Measurements from ENCODE around the gene KLRK1. TPM values are rescaled to one million over a fixed set of nuclear protein-coding genes. Genes with fewer than 3 reads are reported as not detected.

Gene KLRK1
- total RNA-seq, 1 experiment from 2014 or later = 2.3 TPM

DNA sequence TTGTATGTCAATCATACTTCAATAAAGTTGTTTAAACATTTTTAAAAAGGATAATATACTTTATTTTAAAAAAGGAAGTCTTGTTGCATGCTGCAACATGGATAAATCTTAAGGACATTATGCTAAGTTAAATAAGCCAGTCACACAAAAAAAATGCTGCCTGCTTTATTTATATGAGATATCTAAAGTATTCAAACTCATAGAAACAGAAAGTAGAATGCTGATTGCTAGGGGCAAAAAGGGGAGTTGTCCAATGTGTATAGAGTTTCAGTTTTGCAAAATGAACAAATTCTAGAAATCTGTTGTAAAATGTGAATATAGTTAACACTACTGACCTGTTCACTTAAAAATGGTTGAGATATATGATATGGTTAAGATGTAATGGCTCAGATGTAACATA is 11.0 kb upstream of the KLRK1 start:
- Histone ChIP-seq H3K27me3 (ENCODE audit: insufficient read depth, low read length) (no peaks in the 10 kb centered on the region), H3K79me2 (ENCODE audit: insufficient read depth, low read length) (no peaks in the 10 kb centered on the region), H3K4me3 (replicated peaks in 1 of 2; ENCODE audit: low read depth in 1 of 2, low read length in 2 of 2) (no peak overlapping the region), H3K9me3 (ENCODE audit: control insufficient read depth in 1 of 2, insufficient read depth in 1 of 2, low read depth in 1 of 2, low read length in 2 of 2) (no peaks in the 10 kb centered on the region), H3K9me2 (ENCODE audit: insufficient read depth) (no peaks in the 10 kb centered on the region), H3K4me2 (ENCODE audit: low read length) (no peak overlapping the region), H3K36me3 (ENCODE audit: control insufficient read depth in 1 of 2, insufficient read depth in 2 of 2, low read length in 2 of 2) (no peaks in the 10 kb centered on the region), H4K20me1 (ENCODE audit: insufficient read depth) (no peaks in the 10 kb centered on the region), H2AFZ (ENCODE audit: low read depth, low read length, poor library complexity, severe bottlenecking) (no peak overlapping the region), H3K27ac (ENCODE audit: low read depth, low read length) (no peak overlapping the region), H3K4me1 (ENCODE audit: control insufficient read depth in 1 of 2, insufficient read depth in 2 of 2, low read length in 2 of 2) (peaks cover 0 to 4% of the 10 kb centered on the region in 2 experiments; a peak in 2 of 4 replicates), H3K9ac (ENCODE audit: low read length) (no peak overlapping the region)
- DNase-seq (ENCODE audit: low read depth, low spot score) = no peak
- ChIA-PET POLR2A (no interaction called here), CTCF (no interaction called here), RAD21 (ENCODE audit: low non-redundant PET in 1 of 2, low total read pairs in 2 of 2, uncharacterized antibody in 2 of 2, unreplicated experiment in 2 of 2) (no interaction called here)
- TF ChIP-seq FOSL1 (IDR thresholded peaks at IDR 0.05; ENCODE audit: low read depth) (no peak), EZH2phosphoT487 (IDR thresholded peaks at IDR 0.05; ENCODE audit: borderline replicate concordance) (no peak)
- TF ChIP-seq, protein P1, sequence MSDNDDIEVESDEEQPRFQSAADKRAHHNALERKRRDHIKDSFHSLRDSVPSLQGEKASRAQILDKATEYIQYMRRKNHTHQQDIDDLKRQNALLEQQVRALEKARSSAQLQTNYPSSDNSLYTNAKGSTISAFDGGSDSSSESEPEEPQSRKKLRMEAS (IDR thresholded peaks at IDR 0.05) = no peak
- intact Hi-C loops (cut with micrococcal nuclease) = loop anchor here (10.0 kb wide), 1 partner anchor 54 kb away; the partner anchor contains the start of gene KLRC1
- ATAC-seq = no peak
- no TSS peak for BruUV-seq (replicated peaks)

DNA sequence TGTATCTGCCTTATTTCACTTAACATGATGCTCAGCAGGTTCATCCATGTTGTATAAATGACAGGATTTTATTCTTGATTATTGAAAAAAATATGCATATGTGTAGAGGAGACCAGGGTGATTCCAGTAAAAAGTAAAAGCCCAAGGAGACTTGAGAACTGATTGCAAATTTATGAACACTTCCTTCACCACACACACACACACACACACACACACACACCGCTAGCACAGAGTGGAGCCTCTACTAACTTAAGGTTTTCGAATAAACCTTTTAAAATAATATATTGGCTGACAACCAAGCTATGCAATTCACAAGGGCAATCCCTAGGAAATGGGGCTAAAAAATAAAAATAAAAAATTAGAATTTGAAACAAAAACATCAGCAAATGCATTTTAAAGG is 8.3 kb upstream of the KLRK1 start:
- POLR2A ChIA-PET = no interaction called here
- ATAC-seq (no peak), DNase-seq (ENCODE audit: low read depth, low spot score) (no peak)
- H3K9me2 ChIP-seq (ENCODE audit: insufficient read depth) = no peaks in the 10 kb centered on the region
- no peaks in the 10 kb centered on the region for H3K36me3 ChIP-seq (ENCODE audit: control insufficient read depth in 1 of 2, insufficient read depth in 2 of 2, low read length in 2 of 2)
- no peak overlapping the region for H3K4me3 ChIP-seq (replicated peaks in 1 of 2; ENCODE audit: low read depth in 1 of 2, low read length in 2 of 2)
- no peaks in the 10 kb centered on the region for H3K79me2 ChIP-seq (ENCODE audit: insufficient read depth, low read length)
- H3K4me1 ChIP-seq (ENCODE audit: control insufficient read depth in 1 of 2, insufficient read depth in 2 of 2, low read length in 2 of 2) = peaks cover 3 to 30% of the 10 kb centered on the region in 2 experiments; a peak in 3 of 4 replicates
- RAD21 ChIA-PET (ENCODE audit: low non-redundant PET in 1 of 2, low total read pairs in 2 of 2, uncharacterized antibody in 2 of 2, unreplicated experiment in 2 of 2) = no interaction called here
- no peaks in the 10 kb centered on the region for H3K27me3 ChIP-seq (ENCODE audit: insufficient read depth, low read length)
- CTCF ChIA-PET = interaction anchor here (1.4 kb wide), 1 partner anchor 13 kb away, joined by 3 read pairs; no protein-coding TSS in a partner anchor
- no peak overlapping the region for H2AFZ ChIP-seq (ENCODE audit: low read depth, low read length, poor library complexity, severe bottlenecking)
- intact Hi-C loops (cut with micrococcal nuclease) = no loop called here
- no peak overlapping the region for H3K4me2 ChIP-seq (ENCODE audit: low read length)
- no peaks in the 10 kb centered on the region for H3K9me3 ChIP-seq (ENCODE audit: control insufficient read depth in 1 of 2, insufficient read depth in 1 of 2, low read depth in 1 of 2, low read length in 2 of 2)
- H3K27ac ChIP-seq (ENCODE audit: low read depth, low read length) = no peak overlapping the region
- H4K20me1 ChIP-seq (ENCODE audit: insufficient read depth) = no peaks in the 10 kb centered on the region
- TF ChIP-seq ZNF274 (IDR thresholded peaks at IDR 0.05; ENCODE audit: low read depth, low read length) (no peak), ZFX (IDR thresholded peaks at IDR 0.05) (no peak), FOSL1 (IDR thresholded peaks at IDR 0.05; ENCODE audit: low read depth) (no peak), SRF (IDR thresholded peaks at IDR 0.05; ENCODE audit: low read depth) (no peak)
- no TSS peak for BruUV-seq (replicated peaks)
- no peak overlapping the region for H3K9ac ChIP-seq (ENCODE audit: low read length)

All from HCT116 (cell line).